T1000 (cell line): ENCODE results near the gene NUTF2.
A peak's percentile ranks its signal among the peaks of the same experiment; 100 is the strongest.
"Not testable (repeated sequence)": the region's sequence is repeated elsewhere in the genome, so short reads cannot be mapped to it uniquely, and the experiment has no call there.

Experiments used
- DNase-seq: peaks from one replicate; lab custom pipeline; 2025; ENCODE audit warnings: mixed read lengths; lab: John Stamatoyannopoulos, UW

The NUTF2 gene

DNA sequence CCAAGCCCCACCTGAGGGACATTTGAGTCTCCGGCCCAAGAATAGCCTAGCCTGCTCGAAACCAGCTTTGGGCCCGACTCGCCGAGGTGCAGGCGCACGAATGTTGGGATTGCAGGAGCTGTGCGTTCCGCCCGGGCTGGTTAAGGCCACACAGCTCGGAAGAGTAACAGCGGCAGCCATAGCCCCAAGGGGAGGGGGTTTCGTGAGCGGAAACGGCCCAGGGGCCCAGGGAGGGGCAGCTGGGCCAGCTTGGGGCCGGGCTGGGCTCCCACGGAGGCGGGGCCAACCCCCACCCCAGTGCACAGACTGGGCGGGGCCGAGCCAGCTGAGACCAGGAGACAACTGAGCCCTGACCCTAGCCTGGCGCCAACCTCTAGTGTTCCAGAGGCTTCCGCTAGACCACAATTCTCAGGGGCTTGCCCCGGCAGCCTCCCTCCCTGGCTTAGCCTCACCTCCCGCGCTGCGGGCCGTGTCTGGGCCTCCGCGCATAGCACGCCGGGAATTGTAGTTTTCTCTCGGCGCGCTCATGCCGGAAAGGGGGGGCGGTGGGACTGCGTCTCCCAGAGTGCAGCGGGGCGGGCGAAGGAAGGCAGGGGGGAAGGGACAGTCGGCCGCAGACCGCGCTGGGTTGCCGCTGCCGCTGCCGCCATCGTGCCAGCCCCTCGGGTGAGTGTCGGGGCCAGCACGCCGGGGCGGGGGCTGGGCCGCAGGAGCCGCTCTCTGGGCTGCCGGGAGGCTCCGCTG lies at the start of gene NUTF2:
Gene NUTF2 (plus strand): TSS at position 614 of the 744 bp plus-strand sequence. CDS start 18,198 bp downstream, outside the sequence.
- DNase-seq = peak; percentile 86

DNA sequence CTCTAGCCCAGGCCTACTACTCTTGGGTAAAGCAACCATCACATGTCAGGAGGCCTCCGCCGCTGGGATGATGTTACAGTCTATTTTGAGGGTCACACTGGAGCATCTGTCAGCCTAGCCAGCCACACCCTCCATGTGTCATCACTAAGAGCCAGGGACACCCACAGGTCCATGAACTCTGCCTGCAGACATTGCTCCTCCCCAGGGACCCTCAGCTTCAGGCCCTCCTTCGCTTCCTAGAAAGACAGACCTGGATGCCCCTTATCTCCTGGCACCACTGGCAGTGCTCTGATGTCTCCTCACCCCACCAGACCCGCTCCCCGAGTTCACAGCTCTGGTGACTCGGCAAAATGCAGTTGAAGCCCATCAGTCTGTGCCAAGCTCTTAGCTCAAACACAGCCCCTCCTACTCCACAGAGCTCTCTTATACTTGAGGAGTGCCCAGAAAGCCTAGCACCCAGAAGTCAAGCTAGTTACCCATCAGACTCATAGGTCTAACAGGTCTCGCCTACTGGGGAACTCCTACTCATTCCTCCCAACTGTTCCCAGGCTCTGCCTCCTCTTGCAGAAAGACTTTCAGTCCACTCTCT lies 46.3 kb upstream of the NUTF2 start:
- no peak for DNase-seq

- no peak for DNase-seq
These were observed 45.5 kb upstream of the NUTF2 start for GRCh38 chr16:67801241-67801640.

DNA sequence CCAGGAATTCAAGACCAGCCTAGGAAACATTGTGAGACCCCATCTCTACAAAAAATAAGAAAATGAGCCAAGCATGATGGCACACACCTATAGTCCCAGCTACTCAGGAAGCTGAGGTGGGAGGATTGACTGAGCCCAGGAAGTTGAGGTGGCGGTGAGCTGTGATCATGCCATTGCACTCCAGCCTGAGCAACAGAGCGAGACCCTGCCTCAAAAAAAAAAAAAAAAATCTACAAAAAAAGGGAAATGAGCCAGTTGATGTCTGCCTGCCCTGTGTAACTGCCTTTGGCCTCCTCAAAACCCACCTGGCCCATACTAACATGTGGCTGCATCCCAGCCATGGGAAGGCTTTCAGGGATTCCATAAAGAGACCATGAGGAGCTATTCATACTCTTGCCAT lies 44.9 kb upstream of the NUTF2 start:
- DNase-seq = no peak

DNA sequence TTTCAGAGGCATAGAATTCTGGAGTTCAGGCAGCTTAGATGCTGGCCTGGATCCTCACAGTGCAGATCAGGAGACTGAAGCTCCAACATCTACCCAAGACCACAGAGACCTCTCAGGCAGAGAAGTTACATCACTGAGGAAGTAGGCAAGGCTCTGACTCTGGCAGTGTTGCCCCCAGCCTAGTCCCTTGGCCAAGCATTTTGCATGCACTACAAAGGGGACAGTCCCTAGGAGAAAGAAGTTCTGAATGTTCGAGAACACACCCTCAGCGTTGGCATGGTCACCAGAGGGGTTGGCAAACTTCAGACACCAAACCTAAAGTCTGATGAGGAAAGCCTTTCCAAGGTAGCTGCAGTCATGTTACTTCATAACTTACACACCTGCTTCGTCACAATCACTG lies 42.8 kb upstream of the NUTF2 start:
- DNase-seq = no peak

DNA sequence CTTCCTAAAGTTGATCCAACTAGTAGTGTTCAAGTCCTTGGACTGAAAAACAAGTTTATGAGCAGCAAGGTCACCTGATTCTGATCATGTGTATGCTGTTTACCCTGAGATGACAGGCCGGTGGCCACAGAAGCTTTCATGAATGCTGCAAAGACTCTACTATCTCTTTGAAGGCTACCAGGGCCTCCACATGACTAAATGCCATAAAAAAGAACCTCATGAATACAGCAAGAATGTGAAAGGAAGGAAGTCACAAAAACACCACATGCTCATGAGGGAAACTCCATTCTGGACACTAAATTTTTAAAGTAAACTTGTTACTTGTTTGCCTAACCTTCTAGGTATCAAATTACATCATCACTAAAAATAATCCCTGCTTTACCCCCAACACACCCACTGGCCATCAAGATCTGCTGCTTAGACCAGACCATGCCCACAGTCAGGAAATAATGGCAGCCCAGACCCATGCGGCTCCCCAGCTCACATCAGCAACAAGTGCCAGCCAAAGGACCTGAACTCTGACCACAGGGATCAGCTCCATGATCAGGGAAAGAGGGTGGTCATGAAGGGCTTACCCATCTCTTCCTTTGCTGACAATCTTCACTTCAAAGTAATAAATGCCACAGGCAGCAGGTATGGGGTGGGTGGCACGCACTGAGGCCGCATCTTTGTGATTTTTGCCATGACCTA lies 41.7 kb upstream of the NUTF2 start:
- no peak for DNase-seq

DNA sequence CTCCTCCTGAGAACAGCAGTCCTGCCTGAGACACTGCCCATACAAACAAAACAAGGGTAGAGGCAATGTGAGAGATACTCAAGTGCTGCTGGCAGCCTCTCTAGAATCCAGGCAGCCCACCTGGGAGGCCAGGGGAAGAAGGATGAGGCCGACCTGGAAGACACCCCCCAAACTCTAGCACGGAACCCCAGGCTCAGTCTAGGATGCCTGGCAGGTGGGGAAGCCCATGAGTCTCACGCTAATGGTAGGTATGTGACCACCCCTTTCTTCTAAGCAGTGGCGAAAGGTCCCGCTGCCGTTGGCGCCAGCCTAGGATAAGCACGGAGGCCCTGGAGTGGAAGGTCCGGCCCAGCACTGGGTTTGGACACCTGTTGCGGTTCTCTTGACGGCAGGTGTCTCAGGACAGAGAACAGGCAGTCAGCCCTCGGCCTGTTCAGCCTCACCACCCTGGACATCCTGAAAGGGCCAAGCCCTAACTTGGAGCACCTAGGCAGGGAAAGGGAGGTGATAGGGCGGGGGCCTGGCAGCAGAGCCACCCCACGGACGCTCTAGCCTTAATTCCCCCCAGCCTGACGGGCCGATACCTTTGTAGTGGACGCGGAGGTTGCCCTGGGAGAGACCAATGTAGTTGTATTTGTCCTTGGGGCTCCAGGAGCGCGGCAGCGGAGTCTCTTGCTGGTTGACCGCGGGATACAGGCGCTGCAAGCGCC lies 40.9 kb upstream of the NUTF2 start:
- no peak for DNase-seq

DNA sequence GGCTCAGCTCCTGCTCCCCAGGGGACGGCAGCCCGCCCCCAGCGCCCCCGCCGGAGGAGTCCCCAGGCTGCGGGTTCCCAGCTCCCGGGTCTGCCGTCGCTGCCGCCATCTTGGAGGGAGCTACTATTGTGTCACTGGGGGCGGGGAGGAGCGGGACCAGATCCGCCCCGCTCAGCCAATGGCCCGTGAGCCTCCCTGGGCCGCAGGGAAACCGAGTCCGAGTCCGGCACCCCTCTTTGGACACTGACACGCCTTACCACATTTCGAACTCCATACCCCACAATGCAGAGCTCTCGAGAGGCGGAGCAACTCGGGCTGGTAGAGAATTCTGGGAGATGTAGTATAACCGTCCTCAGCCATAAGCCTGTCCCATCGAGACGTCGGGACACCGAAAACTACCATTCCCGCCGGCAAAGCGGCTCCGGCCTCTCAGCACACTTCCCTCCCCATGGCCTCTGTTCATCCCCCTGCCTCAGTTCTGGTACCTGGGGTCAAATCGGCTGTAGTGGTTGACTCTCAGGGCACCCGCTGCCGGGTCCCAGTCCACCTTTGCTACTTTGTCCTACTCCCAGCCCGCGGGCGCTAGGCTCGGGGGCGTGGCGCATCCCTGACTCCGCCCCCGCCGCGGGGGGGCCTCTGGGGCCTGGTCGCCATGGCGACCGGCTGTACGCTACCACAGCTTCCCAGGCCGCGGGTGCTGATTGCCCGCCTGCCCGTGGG lies 40.1 kb upstream of the NUTF2 start, which contains the start of the genes RANBP10 and TSNAXIP1:
Gene RANBP10 (minus strand): TSS at position 133 of the 720 bp plus-strand sequence. CDS start 24 bp downstream, at position 109.
Gene TSNAXIP1 (plus strand): TSS at position 462 of the 720 bp plus-strand sequence. CDS start 261 bp downstream, outside the sequence.
- peak; percentile 95 for DNase-seq

DNA sequence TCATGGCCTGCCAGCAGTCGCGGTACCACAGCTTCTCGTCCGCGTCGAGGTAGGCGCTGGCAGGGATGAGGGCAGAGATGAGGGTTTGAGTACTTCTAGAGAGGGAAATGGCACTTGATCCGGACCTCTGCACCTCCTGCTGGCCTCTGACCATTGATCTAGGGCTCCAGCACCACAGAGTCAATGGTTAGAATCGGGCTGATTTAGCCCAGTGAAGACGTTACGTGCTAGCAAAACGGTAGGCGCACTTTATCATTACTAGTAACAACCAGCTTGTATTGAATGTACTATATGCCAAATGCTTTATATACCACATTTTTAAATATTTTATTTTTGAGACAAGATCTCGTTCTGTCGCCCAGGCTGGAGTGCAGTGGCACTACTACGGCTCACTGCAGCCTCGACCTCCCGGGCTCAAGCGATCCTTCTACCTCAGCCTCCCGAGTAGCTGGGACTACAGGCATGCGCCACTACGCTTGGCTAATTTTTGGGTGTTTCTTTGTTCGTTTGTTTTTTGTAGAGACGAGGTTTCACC lies 39.5 kb upstream of the NUTF2 start:
- DNase-seq = no peak

GRCh38 chr16:67811899-67812298 lies 34.8 kb upstream of the NUTF2 start:
- DNase-seq = no peak

GRCh38 chr16:67814567-67814966 lies 32.2 kb upstream of the NUTF2 start:
- DNase-seq = no peak

DNA sequence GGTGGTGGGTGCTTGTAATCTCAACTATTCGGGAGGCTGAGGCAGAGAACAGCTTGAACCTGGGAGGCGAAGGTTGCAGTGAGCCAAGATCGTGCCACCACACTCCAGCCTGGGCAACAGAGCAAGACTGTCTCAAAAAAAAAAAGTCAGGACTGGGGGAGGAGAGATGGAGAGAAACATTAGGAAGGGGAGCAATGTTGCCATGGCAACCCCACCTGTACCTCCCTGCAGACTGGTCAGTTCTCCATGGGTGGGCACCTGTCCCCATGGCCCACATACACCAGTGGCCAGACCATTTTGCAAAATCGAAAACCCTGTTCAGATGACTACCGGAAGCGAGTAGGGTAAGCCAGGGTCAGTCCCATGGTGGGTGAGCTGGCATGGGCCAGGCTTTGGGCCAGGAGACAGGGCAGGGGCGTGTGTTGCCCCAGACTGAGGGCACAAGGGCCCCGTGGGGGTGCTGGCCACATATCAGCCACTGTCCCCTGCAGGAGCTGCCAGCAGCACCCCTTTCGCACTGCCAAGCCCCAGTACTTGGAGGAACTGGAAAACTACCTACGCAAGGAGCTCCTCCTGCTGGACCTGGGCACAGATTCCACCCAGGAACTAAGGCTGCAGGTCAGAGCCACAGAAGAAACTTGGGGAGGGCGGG lies 26.0 kb upstream of the NUTF2 start:
- no peak for DNase-seq

DNA sequence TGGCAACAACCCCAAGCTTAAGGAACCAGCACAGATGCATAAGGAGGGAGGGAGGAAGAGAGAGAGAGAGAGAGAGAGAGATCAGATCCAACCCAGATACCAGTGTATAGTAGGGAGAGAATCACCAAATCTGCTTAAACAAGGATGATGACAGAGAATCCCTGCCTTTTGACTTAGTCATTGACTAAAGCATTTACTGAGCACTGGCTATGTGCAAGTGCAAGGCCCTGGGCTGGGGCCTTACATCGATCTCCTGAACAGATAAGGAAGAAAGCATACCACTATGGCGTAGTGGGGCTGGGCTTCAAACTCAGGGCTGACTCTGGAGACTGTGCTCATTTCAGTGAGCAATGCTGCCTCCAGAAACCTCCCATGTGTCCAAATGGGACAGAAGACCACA lies 24.2 kb upstream of the NUTF2 start:
- no peak for DNase-seq

DNA sequence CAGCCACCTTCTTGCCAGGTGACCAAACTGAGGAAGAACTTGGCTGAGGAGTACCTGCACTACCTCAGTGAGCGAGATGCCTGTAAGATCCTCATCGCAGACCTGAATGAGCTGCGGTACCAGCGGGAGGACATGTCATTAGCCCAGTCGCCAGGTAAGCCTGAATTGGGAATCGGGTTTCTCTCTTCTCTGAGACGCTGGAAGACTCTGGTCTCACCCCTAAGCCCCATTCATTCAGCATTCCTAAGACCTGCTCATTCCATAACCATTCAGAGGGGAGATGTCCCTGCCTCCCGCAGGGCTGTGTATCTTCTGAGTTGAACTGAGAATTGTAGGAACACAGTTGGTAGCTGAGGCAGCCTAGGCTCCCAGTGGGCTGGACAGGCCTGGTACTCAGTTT lies 21.6 kb upstream of the NUTF2 start:
- no peak for DNase-seq

DNA sequence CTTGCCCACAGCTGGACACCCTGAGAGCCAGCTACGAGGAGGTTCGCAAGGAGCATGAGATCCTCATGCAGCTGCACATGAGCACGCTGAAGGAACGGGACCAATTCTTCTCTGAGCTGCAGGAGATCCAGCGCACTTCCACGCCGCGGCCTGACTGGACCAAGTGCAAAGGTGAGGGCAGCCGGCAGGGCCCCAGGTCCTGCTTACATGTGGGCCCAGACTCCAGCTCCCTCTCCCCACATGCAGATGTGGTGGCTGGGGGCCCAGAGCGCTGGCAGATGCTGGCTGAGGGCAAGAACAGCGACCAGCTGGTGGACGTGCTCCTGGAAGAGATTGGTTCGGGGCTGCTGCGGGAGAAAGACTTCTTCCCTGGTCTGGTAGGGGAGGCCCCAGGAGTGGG lies 20.8 kb upstream of the NUTF2 start:
- no peak for DNase-seq

DNA sequence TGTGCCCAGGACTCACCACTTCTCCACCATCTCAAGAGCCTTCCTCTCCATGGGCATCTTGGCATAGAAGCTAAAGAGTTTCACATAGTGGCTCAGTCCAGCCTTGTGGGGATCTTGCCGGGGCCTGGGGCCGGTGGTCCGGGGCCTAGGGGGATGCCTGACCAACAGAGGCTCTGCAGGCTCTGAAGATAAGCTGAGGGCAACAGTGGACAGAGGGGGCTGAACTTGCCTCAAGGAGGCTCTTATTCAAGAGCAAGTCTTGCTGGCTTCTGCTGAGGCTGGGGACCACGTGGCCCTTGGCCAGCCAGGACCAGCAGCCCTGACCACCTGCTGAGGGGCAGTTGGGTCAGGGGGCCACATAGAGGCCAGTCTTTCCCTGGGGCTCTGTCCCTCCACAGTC lies 18.1 kb upstream of the NUTF2 start:
- no peak for DNase-seq

- DNase-seq = no peak
These were observed 13.7 kb upstream of the NUTF2 start for GRCh38 chr16:67833030-67833414.

- peak; percentile 78 for DNase-seq
These were observed 13.1 kb upstream of the NUTF2 start for GRCh38 chr16:67833415-67834241.

- no peak for DNase-seq
These were observed 12.5 kb upstream of the NUTF2 start for GRCh38 chr16:67834242-67834614.

- not testable (repeated sequence) for DNase-seq
These were observed 9.5 kb upstream of the NUTF2 start for GRCh38 chr16:67837190-67837589.
